ENCODE measurements around the gene TTL. TPM values are rescaled to one million over a fixed set of nuclear protein-coding genes. Genes with fewer than 3 reads are reported as not detected.

TTL gene
- total and polyA plus RNA-seq, 10 donors = 8.1 to 29.8 (median 23.8) TPM

DNA sequence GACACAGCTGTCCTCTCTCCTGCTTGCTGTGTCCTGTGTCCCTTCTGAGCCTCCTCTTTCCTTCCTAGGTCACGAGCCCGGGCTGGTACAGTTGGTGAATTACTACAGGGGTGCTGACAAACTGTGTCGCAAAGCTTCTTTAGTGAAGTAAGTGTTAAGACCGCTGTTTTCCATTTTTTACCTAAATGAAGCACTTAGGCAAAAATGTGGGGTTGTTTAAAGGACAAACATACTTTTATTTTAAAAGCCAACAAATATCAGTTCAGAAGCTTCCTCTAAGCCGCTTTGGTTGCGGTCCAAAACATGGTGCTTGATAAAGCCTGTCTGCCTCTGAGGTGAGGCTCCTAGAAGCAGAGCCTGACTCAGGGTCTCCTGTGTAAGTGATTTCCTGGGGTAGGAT, 3.9 kb downstream of the TTL start:
- intact Hi-C loops (cut with DNase I; ENCODE audit: low total_unique reads) = loop anchor here (10.0 kb wide), 1 partner anchor 99 kb away; the partner anchor contains the start of gene CHCHD5
- no peak overlapping the region for H3K4me3 ChIP-seq
- WGBS, 5 donors = 78 to 95% (median 88%) methylated on average over 6 of the region's 6 CpGs
- H3K4me1 ChIP-seq = peaks cover 13 to 65% (median 30%) of the 10 kb centered on the region in 6 donors
- TF ChIP-seq POLR2A (IDR thresholded peaks at IDR 0.05) = no peak
- TF ChIP-seq CTCF (IDR thresholded peaks at IDR 0.05 in 8 of 11, conservative IDR thresholded peaks at IDR 0.05 in 3 of 11) = no peak
- no peak for TF ChIP-seq POLR2AphosphoS5 (IDR thresholded peaks at IDR 0.05)
- H3K9me3 ChIP-seq = no peaks in the 10 kb centered on the region
- no peak for DNase-seq
- no peak overlapping the region for H3K27ac ChIP-seq
- no peaks in the 10 kb centered on the region for H3K27me3 ChIP-seq (replicated peaks in 1 of 7)
- H3K36me3 ChIP-seq = peaks cover 0 to 13% (median 0%) of the 10 kb centered on the region in 6 donors

DNA sequence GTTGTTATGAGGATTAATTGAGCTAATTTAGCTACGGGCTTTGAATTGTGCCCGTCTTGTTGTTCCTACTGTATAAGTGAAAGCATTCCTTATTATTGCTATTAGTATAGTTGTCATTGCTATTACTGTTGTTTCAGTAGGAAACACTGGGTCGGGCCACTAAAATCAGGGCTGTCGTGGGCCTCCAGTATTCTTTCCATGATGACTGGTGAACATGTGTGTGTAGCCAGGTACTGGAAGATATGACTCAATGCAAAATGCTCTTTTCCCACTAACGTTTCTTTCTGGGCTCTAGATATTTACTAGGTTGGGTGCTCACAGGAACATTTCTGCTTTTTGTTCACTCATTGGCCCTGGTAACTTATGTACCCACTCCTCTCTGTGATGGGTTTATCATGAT, 4.9 kb downstream of the TTL start:
- no peaks in the 10 kb centered on the region for H3K9me3 ChIP-seq
- intact Hi-C loops (cut with DNase I; ENCODE audit: low total_unique reads) = loop anchor here (10.0 kb wide), 1 partner anchor 98 kb away; the partner anchor contains the start of gene CHCHD5
- WGBS, 5 donors = 80 to 94% (median 86%) methylated on average over 5 of the region's 5 CpGs
- no peak for DNase-seq
- H3K4me1 ChIP-seq = peaks cover 13 to 60% (median 27%) of the 10 kb centered on the region in 6 donors
- H3K27ac ChIP-seq = no peak overlapping the region
- TF ChIP-seq CTCF (IDR thresholded peaks at IDR 0.05 in 8 of 11, conservative IDR thresholded peaks at IDR 0.05 in 3 of 11) = no peak
- no peak for TF ChIP-seq POLR2AphosphoS5 (IDR thresholded peaks at IDR 0.05)
- TF ChIP-seq POLR2A (IDR thresholded peaks at IDR 0.05) = no peak
- no peaks in the 10 kb centered on the region for H3K27me3 ChIP-seq (replicated peaks in 1 of 7)
- peaks cover 0 to 13% (median 0%) of the 10 kb centered on the region in 6 donors for H3K36me3 ChIP-seq
- no peak overlapping the region for H3K4me3 ChIP-seq

DNA sequence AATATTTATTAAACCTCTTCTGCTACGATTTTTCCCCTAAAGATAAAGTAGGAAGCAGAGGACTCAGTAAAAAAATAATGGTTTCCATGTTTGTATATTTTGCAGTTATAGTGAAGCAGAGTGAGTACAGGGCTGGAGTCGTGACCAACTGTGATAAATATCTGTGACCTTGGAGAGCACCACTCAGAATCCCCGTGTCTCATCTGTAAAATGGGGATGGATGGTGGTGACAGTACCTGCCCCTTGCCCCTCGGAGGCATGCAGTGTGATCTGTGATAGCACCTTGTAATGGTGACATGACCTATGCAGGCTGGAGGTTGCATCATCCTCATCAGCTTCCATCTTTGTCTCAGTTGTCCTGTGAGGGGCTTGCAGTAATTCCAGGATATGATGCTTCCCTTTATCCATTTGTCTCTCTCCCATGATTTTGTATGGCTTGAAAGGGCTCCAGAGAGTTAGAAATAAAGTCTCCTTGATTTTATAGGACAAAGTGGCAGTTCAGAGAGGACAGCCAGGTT, 5.5 kb downstream of the TTL start:
- no peaks in the 10 kb centered on the region for H3K9me3 ChIP-seq
- intact Hi-C loops (cut with DNase I; ENCODE audit: low total_unique reads) = loop anchor here (10.0 kb wide), 1 partner anchor 97 kb away; the partner anchor contains the start of gene CHCHD5
- no peak for DNase-seq
- peaks cover 0 to 13% (median 0%) of the 10 kb centered on the region in 6 donors for H3K36me3 ChIP-seq
- 74 to 85% (median 81%) methylated on average over 4 of the region's 4 CpGs for WGBS, 5 donors
- peaks cover 13 to 60% (median 27%) of the 10 kb centered on the region in 6 donors for H3K4me1 ChIP-seq
- peak overlapping the region in 4 of 8 donors; percentile 43 to 58 (median 55) for H3K27ac ChIP-seq
- TF ChIP-seq POLR2AphosphoS5 (IDR thresholded peaks at IDR 0.05) (no peak), CTCF (IDR thresholded peaks at IDR 0.05 in 8 of 11, conservative IDR thresholded peaks at IDR 0.05 in 3 of 11) (no peak), POLR2A (IDR thresholded peaks at IDR 0.05) (no peak)
- no peaks in the 10 kb centered on the region for H3K27me3 ChIP-seq (replicated peaks in 1 of 7)
- no peak overlapping the region for H3K4me3 ChIP-seq

DNA sequence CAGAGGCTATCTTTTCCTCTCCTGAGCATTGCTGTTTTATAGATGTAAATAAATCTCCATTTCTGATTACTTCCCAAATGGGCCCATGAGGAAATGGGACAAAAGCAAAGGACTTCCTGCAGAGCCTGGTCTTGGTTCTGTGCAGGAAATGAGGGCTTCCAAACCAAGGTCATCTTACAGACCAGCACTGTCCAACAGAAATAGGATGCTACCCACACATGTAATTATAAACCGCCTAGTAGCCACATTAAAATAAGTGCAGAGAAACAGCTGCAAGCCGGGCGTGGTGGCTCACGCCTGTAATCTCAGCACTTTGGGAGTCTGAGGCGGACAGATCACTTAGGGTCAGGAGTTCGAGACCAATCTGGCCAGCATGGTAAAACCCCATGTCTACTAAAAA, 6.2 kb downstream of the TTL start:
- Histone ChIP-seq H3K4me3 (no peak overlapping the region), H3K4me1 (peaks cover 9 to 53% (median 21%) of the 10 kb centered on the region in 6 donors), H3K27ac (peak overlapping the region in 4 of 8 donors; percentile 43 to 58 (median 55)), H3K9me3 (no peaks in the 10 kb centered on the region), H3K36me3 (peaks cover 0 to 13% (median 0%) of the 10 kb centered on the region in 6 donors), H3K27me3 (replicated peaks in 1 of 7) (no peaks in the 10 kb centered on the region)
- TF ChIP-seq POLR2A (IDR thresholded peaks at IDR 0.05) = no peak
- TF ChIP-seq POLR2AphosphoS5 (IDR thresholded peaks at IDR 0.05) = peak in 1 of 3 donors; percentile 69
- no peak for TF ChIP-seq CTCF (IDR thresholded peaks at IDR 0.05 in 8 of 11, conservative IDR thresholded peaks at IDR 0.05 in 3 of 11)
- intact Hi-C loops (cut with DNase I; ENCODE audit: low total_unique reads) = loop anchor here (10.0 kb wide), 1 partner anchor 97 kb away; the partner anchor contains the start of gene CHCHD5
- no peak for DNase-seq
- WGBS, 5 donors = 58 to 92% (median 79%) methylated on average over 6 of the region's 6 CpGs

All from spleen (tissue), 11 donors.